Activated B cell treated with CpG ODN at 0.5 μM for 24 hours (primary cell): ENCODE data around the gene KIF24. TPM values are rescaled to one million over a fixed set of nuclear protein-coding genes. Genes with fewer than 3 reads are reported as not detected.
A peak's percentile ranks its signal among the peaks of the same experiment; 100 is the strongest.

ENCODE experiments used
- ATAC-seq: fragments of 200-7000 bp; cut with Tn5 transposase; one replicate; pipeline ENCODE4 v1.10.0; 2021; ENCODE audit warnings: low read depth, mild to moderate bottlenecking, moderate library complexity
- CTCF ChIA-PET: fragments of 350-600 bp; sonication (Branson Sonifier 250); formaldehyde crosslinking; loops from one replicate; lab custom pipeline; 2021; ENCODE audit warnings: antibody characterized with exemption; lab: Charles Lee
- POLR2A ChIA-PET: fragments of 350-600 bp; sonication (Branson Sonifier 250); formaldehyde crosslinking; loops from one replicate; lab custom pipeline; 2021; ENCODE audit warnings: antibody characterized with exemption; lab: Charles Lee
- DNase-seq: peaks from one replicate; pipeline ENCODE4 v3.0.0; 2022
- H3K27ac Mint-ChIP-seq: one replicate; pipeline ENCODE4 v1.8.0; 2020; ENCODE audit warnings: mixed read lengths
- H3K27me3 Mint-ChIP-seq: one replicate; pipeline ENCODE4 v1.8.0; 2021; ENCODE audit warnings: mixed read lengths
- H3K36me3 Mint-ChIP-seq: one replicate; pipeline ENCODE4 v1.8.0; 2021; ENCODE audit warnings: low read depth, mixed read lengths
- H3K4me1 Mint-ChIP-seq: one replicate; pipeline ENCODE4 v1.8.0; 2021; ENCODE audit warnings: mixed read lengths
- H3K4me3 Mint-ChIP-seq: one replicate; pipeline ENCODE4 v1.8.0; 2020; ENCODE audit warnings: mild to moderate bottlenecking, mixed read lengths
- H3K9me3 Mint-ChIP-seq: one replicate; pipeline ENCODE4 v1.8.0; 2020; ENCODE audit warnings: mixed read lengths
- CTCF ChIP-seq: fragments of 200-600 bp; IDR thresholded peaks from one replicate; pipeline ENCODE4 v1.8.0; 2022; ENCODE audit warnings: antibody characterized with exemption, mild to moderate bottlenecking
- intact Hi-C: fragments of 100-400 bp; cut with micrococcal nuclease; formaldehyde crosslinking; loops from one replicate; pipeline ENCODE4 v1.15.1; 2024
- total RNA-seq: library from RNA; stranded (reverse); gene quantifications from 2 replicates; pipeline ENCODE4 v1.2.3, GENCODE V29; 2022

The KIF24 gene
- total RNA-seq, 1 donor from 2014 or later, result 0.71 TPM

- ATAC-seq, result no peak
- Mint-ChIP-seq H3K4me1 (peaks cover 17% of the 10 kb centered on the region), H3K4me3 (no peak overlapping the region), H3K27me3 (no peaks in the 10 kb centered on the region), H3K27ac (no peak overlapping the region), H3K36me3 (no peaks in the 10 kb centered on the region), H3K9me3 (no peaks in the 10 kb centered on the region)
- ChIA-PET CTCF (no interaction called here), POLR2A (interaction anchor here (0.6 kb wide), 1 partner anchor 561 kb away, joined by 5 read pairs; no protein-coding TSS in a partner anchor)
- intact Hi-C loops, result no loop called here
- no peak for TF ChIP-seq CTCF
- no peak for DNase-seq
Observed at GRCh38 chr9:34373749-34374148, 44.7 kb upstream of the KIF24 start.

DNA sequence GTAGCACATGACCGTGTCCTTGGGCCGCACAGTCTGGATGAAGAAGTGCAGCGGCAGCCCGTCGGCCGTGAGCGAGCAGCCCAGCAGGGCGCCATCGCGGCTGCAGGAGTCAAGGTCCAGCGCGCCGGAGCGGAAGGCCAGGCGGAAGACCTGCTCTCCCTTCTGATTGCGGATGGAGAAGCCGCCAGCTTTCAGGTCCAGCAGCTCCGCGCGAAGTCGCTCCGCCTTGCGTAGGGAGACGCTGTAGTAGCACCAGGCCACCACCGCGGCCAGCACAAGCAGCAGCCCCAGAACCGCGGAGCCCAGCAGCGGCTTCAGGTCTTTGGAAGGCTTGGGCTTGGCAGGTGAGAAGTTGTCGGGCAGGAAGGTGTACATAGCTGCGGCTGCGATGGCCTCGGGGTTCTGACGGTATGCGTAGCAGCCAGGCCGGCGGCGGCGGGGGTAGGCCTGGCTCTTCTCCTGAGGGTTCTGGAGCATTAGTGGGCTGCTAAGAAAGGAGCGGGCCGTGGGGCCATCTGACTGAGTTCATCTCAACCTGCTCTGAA is 43.5 kb upstream of the KIF24 start:
- ChIA-PET POLR2A (no interaction called here), CTCF (no interaction called here)
- H3K4me1 Mint-ChIP-seq, result peaks cover 13% of the 10 kb centered on the region
- H3K27ac Mint-ChIP-seq, result no peak overlapping the region
- peaks cover 2% of the 10 kb centered on the region for H3K36me3 Mint-ChIP-seq
- no peak for TF ChIP-seq CTCF
- DNase-seq (no peak), ATAC-seq (no peak)
- no peak overlapping the region for H3K4me3 Mint-ChIP-seq
- no peaks in the 10 kb centered on the region for H3K9me3 Mint-ChIP-seq
- no peaks in the 10 kb centered on the region for H3K27me3 Mint-ChIP-seq
- intact Hi-C loops, result no loop called here

- CTCF ChIA-PET, result no interaction called here
- DNase-seq, result no peak
- peaks cover 10% of the 10 kb centered on the region for H3K4me1 Mint-ChIP-seq
- no peak overlapping the region for H3K27ac Mint-ChIP-seq
- POLR2A ChIA-PET, result no interaction called here
- TF ChIP-seq CTCF, result no peak
- H3K27me3 Mint-ChIP-seq, result no peaks in the 10 kb centered on the region
- H3K4me3 Mint-ChIP-seq, result no peak overlapping the region
- intact Hi-C loops, result no loop called here
- H3K9me3 Mint-ChIP-seq, result no peaks in the 10 kb centered on the region
- ATAC-seq, result no peak
- peaks cover 2% of the 10 kb centered on the region for H3K36me3 Mint-ChIP-seq
Observed at GRCh38 chr9:34371886-34372466, 42.9 kb upstream of the KIF24 start.

- Mint-ChIP-seq H3K36me3 (peaks cover 2% of the 10 kb centered on the region), H3K9me3 (no peaks in the 10 kb centered on the region), H3K4me1 (peaks cover 10% of the 10 kb centered on the region), H3K27ac (no peak overlapping the region), H3K27me3 (no peaks in the 10 kb centered on the region), H3K4me3 (peak overlapping the region; percentile 44)
- DNase-seq (no peak), ATAC-seq (peak; percentile 42)
- CTCF ChIA-PET, result interaction anchor here (0.9 kb wide), 1 partner anchor 40 kb away, joined by 3 read pairs; no protein-coding TSS in a partner anchor
- intact Hi-C loops, result no loop called here
- no peak for TF ChIP-seq CTCF
- POLR2A ChIA-PET, result no interaction called here
Observed at GRCh38 chr9:34370970-34371880, 42.2 kb upstream of the KIF24 start.
